Measurements from ENCODE around the gene THAP7.
A peak's percentile ranks its signal among the peaks of the same experiment; 100 is the strongest.
"Not testable (repeated sequence)": the region's sequence is repeated elsewhere in the genome, so short reads cannot be mapped to it uniquely, and the experiment has no call there.

The THAP7 gene

GRCh38 chr22:21001601-21002325 lies at the start of gene THAP7:
Gene THAP7, minus strand, starts transcription at chr22:21002118. Its CDS starts 207 bp downstream, at chr22:21001911.
- DNase-seq (ENCODE audit: low read depth), result peak; percentile 96

- no peak for DNase-seq (ENCODE audit: low read depth)
These were observed 49.4 kb upstream of the THAP7 start for GRCh38 chr22:21051145-21051830.

- DNase-seq (ENCODE audit: low read depth), result not testable (repeated sequence)
These were observed 47.0 kb upstream of the THAP7 start for GRCh38 chr22:21048965-21049364.

- not testable (repeated sequence) for DNase-seq (ENCODE audit: low read depth)
These were observed 46.5 kb upstream of the THAP7 start for GRCh38 chr22:21048448-21048847.

GRCh38 chr22:21047730-21048129 lies 45.8 kb upstream of the THAP7 start:
- DNase-seq (ENCODE audit: low read depth), result no peak

GRCh38 chr22:21047035-21047661 lies 45.2 kb upstream of the THAP7 start:
- no peak for DNase-seq (ENCODE audit: low read depth)

- peak; percentile 73 for DNase-seq (ENCODE audit: low read depth)
These were observed 43.8 kb upstream of the THAP7 start, which contains the start of gene LRRC74B for GRCh38 chr22:21045585-21046294. Gene LRRC74B, plus strand, starts transcription at chr22:21045946. Its CDS starts 41 bp downstream, at chr22:21045987.

GRCh38 chr22:21044931-21045584 lies 43.1 kb upstream of the THAP7 start:
- DNase-seq (ENCODE audit: low read depth), result no peak

- DNase-seq (ENCODE audit: low read depth), result no peak
These were observed 42.1 kb upstream of the THAP7 start for GRCh38 chr22:21043860-21044535.

- no peak for DNase-seq (ENCODE audit: low read depth)
These were observed 41.3 kb upstream of the THAP7 start for GRCh38 chr22:21042978-21043859.

GRCh38 chr22:21041937-21042336 lies 40.0 kb upstream of the THAP7 start:
- DNase-seq (ENCODE audit: low read depth), result no peak

GRCh38 chr22:21039158-21039557 lies 37.2 kb upstream of the THAP7 start:
- DNase-seq (ENCODE audit: low read depth), result not testable (repeated sequence)

GRCh38 chr22:21038405-21038804 lies 36.5 kb upstream of the THAP7 start:
- no peak for DNase-seq (ENCODE audit: low read depth)

- DNase-seq (ENCODE audit: low read depth), result no peak
These were observed 33.1 kb upstream of the THAP7 start for GRCh38 chr22:21034989-21035388.

- DNase-seq (ENCODE audit: low read depth), result no peak
These were observed 32.0 kb upstream of the THAP7 start for GRCh38 chr22:21033895-21034294.

GRCh38 chr22:21032868-21033688 lies 31.2 kb upstream of the THAP7 start:
- no peak for DNase-seq (ENCODE audit: low read depth)

- no peak for DNase-seq (ENCODE audit: low read depth)
These were observed 30.3 kb upstream of the THAP7 start, which contains the start of gene SLC7A4 for GRCh38 chr22:21032037-21032867. Gene SLC7A4, minus strand, starts transcription at chr22:21032561. Its CDS starts 749 bp downstream, at chr22:21031812.

- no peak for DNase-seq (ENCODE audit: low read depth)
These were observed 29.7 kb upstream of the THAP7 start for GRCh38 chr22:21031545-21032036.

Data from stimulated activated CD8-positive, alpha-beta memory T cell treated with anti-CD3 and anti-CD28 coated beads, Interleukin-4, amount 100 ng/mL, for 24 hours (primary cell).